ENCODE measurements around the gene EPB41L3.

Gene EPB41L3

DNA sequence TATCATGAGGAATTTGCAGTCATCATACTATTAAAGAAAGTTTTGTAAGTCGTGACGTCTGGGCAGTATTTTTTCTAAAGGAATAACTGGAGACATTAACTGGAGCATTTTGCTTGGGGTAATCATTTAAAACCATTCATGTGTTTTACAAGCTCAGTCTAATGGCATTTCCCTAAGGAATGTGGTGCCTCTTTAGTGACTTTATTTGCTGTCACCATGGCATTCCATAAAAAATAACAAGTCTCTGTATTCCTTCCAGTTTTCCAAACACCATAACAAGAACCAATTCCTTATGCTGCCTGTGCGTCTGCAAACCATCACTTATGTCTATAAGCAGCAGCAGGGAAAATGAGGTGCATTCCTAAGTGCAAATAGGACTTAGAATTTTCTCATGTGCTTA lies 82.8 kb downstream of the EPB41L3 start:
- no peak for DNase-seq (ENCODE audit: extremely low read depth, low read depth)
- no peak overlapping the region for H3K4me3 ChIP-seq (replicated peaks; ENCODE audit: low read depth, low read length)
- TF ChIP-seq, protein P1, sequence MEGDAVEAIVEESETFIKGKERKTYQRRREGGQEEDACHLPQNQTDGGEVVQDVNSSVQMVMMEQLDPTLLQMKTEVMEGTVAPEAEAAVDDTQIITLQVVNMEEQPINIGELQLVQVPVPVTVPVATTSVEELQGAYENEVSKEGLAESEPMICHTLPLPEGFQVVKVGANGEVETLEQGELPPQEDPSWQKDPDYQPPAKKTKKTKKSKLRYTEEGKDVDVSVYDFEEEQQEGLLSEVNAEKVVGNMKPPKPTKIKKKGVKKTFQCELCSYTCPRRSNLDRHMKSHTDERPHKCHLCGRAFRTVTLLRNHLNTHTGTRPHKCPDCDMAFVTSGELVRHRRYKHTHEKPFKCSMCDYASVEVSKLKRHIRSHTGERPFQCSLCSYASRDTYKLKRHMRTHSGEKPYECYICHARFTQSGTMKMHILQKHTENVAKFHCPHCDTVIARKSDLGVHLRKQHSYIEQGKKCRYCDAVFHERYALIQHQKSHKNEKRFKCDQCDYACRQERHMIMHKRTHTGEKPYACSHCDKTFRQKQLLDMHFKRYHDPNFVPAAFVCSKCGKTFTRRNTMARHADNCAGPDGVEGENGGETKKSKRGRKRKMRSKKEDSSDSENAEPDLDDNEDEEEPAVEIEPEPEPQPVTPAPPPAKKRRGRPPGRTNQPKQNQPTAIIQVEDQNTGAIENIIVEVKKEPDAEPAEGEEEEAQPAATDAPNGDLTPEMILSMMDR (IDR thresholded peaks at IDR 0.05; ENCODE audit: low read depth, low read length, missing control alignments) = no peak

DNA sequence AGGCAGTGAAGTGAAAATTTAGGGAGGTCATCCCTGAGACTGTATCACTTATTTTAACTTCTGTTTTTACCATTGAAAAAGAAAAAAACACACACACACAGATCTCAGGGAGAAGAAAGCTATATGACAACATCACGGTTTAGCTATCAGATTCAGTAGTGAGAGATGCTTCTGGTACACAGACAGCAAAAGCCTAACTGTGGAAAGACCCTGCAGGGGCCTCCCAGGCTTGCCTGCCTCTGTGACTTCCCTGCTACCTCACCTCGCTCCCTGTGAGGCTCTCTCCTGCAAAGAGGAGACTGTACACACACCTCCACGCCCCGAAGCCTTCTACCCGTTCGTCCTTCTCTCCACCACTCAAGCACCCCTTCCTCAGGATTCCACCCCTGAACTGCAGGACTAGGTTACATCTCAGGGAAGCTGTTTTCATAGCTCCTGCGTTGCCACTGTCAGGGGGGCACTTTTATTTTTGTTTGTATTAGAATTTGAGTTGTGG lies 86.3 kb downstream of the EPB41L3 start:
- TF ChIP-seq, protein P1 (IDR thresholded peaks at IDR 0.05; ENCODE audit: low read depth, low read length, missing control alignments) = no peak
- H3K4me3 ChIP-seq (replicated peaks; ENCODE audit: low read depth, low read length) = no peak overlapping the region
- DNase-seq (ENCODE audit: extremely low read depth, low read depth) = no peak

DNA sequence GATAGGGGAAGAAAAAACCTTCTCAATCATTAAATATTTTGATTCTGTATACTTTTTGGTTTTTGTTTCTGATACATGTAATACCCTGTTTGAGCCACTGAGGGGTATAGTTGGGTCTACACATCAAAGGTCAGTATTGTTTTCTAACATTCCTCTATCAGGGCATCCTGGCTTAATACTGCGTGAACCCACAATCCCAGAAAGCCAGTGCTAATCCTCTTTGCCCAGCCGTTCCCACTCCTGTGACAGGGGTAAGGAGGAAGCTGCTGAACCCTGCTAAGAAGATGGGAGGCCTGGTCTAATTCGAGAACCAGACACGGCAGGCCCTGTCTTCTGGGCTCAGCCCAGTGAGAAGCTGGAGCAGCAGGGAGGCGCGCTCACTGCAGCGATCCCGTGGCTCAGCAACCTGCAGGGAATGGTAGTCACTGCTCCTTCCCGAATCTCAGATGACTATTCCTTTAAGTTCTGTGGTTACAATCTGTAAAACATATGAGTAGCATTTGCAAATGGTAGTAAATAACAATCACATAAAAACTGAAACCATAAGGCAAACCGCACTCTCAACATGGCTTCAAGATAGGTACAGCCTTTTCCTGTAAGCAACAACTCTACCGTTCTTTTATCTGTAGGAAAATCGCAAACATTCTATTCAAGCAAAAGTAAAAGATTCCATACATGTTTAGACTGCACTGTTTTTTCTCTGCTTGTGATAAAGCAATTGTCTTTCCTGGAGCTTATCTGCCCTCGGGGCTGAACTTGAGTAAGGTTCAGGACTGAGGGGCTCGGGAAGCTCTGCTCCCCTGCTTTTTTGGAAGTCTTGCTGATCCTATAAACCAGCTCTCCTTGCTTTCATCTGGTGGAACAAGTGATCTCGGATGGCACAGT lies 87.0 kb downstream of the EPB41L3 start:
- peak overlapping the region; percentile 2; the same call in 1 of the 2 replicates for H3K4me3 ChIP-seq (replicated peaks; ENCODE audit: low read depth, low read length)
- no peak for DNase-seq (ENCODE audit: extremely low read depth, low read depth)

DNA sequence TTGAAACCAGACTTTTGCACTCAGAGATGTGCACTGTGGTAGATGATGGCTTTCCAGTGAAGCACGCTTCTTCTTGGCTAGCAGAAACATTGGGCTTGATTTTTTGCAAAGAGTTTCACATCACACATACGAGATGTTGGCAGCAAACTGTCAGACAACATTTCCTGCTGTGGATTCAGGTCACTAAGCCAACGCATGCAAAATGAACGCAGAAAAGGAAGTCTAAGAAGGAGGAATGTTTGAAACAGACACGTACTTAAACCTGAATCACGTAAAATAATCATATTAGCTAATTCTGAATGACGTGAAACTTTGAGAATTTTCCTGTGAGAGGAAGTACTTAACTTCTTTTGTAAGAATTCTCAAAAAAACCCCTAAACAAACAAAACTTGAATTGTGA lies 88.1 kb downstream of the EPB41L3 start:
- TF ChIP-seq, protein P1 (IDR thresholded peaks at IDR 0.05; ENCODE audit: low read depth, low read length, missing control alignments) = no peak
- DNase-seq (ENCODE audit: extremely low read depth, low read depth) = no peak
- H3K4me3 ChIP-seq (replicated peaks; ENCODE audit: low read depth, low read length) = no peak overlapping the region

More for the DNA sequence above, 87.0 kb downstream of the EPB41L3 start:
- TF ChIP-seq, protein P1 (IDR thresholded peaks at IDR 0.05; ENCODE audit: low read depth, low read length, missing control alignments) = peak; percentile 22

DNA sequence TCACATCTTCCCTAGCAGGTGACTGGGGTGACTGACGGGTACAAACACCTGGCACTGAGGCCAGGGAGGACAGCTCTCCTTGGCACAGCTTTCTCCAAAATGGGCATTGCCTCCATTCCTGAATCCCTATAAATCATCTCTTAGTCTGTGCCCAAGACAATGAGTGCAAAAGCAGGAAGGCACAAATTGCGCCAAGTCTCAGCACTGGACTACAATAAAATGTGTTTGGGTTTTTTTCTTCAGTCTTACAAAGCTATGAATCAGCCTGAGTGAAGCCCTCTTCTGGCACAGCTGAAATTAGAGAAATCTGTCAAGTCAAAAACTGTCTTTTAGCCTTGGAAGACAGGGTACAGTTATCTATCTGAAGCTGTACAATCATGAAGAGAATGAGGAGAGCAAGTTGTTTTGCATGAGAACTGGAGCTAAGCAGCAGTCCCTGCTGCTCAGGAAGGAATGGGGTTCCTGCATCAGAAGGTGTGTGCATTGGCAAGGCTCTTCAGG lies 90.8 kb downstream of the EPB41L3 start:
- TF ChIP-seq, protein P1 (IDR thresholded peaks at IDR 0.05; ENCODE audit: low read depth, low read length, missing control alignments) = no peak
- DNase-seq (ENCODE audit: extremely low read depth, low read depth) = no peak
- H3K4me3 ChIP-seq (replicated peaks; ENCODE audit: low read depth, low read length) = no peak overlapping the region

DNA sequence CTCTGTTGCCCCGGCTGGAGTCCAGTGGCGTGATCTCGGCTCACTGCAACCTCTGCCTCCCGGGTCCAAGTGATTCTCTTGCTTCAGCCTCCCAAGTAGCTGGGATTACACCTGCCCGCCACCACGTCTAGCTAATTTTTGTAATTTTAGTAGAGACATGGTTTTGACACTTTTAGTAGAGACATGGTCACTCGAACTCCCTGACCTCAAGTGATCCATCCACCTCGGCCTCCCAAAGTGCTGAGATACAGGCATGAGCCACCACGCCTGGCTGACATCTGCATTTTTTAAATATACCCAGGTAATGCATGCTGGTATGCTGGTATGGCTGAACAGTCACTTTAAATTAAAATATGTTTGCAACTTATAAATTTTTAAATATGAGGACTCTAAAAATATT lies 91.9 kb downstream of the EPB41L3 start:
- no peak for DNase-seq (ENCODE audit: extremely low read depth, low read depth)
- TF ChIP-seq, protein P1 (IDR thresholded peaks at IDR 0.05; ENCODE audit: low read depth, low read length, missing control alignments) = no peak
- H3K4me3 ChIP-seq (replicated peaks; ENCODE audit: low read depth, low read length) = no peak overlapping the region

All from HFF-Myc (cell line).